Erythroblast (primary cell): Measurements from ENCODE around the gene LANCL1.

Experiments used
- GATA1 ChIP-seq: IDR thresholded peaks from 2 replicates; pipeline ENCODE4 v1.6.1; 2011; ENCODE audit warnings: low read depth, mild to moderate bottlenecking, control low read depth, low read length, moderate library complexity
- POLR2A ChIP-seq: IDR thresholded peaks from 2 replicates; pipeline ENCODE4 v1.6.1; 2011; ENCODE audit warnings: mild to moderate bottlenecking, low read length

DNA sequence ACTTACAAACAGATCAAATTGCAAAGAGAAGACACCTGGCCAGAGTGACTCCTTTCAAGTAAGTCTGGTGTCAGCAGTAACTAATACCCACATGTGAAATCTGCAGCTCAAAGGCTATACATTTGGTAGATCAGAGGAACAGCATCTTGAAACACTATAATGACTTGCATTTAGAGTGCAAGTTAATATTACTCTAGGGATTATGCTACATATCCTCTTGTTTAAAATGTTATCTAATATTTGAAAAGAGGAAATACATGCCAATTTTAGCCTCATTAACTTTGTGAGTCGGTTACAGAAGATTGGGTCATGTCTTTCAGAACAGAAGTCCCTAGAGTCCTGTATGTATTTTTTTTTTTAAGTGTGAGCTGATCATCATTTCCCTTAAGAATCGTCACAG is 15.2 kb downstream of the LANCL1 start:
- no peak for TF ChIP-seq POLR2A
- no peak for TF ChIP-seq GATA1
